Panc1 (cell line): Measurements from ENCODE around the gene NRP1.
A peak's percentile ranks its signal among the peaks of the same experiment; 100 is the strongest.

Experiments used
- CTCF ChIP-seq: fragments of 450-650 bp; IDR thresholded peaks from 2 replicates; pipeline ENCODE4 v1.5.1; 2017; ENCODE audit warnings: mild to moderate bottlenecking
- POLR2AphosphoS5 ChIP-seq: IDR thresholded peaks from 2 replicates; pipeline ENCODE4 v1.6.1; 2012; ENCODE audit warnings: mild to moderate bottlenecking, low read depth, low read length, moderate library complexity
- REST ChIP-seq, 2 experiments: IDR thresholded peaks; 2 replicates each; pipeline ENCODE4 v1.6.1; 2011 to 2012; ENCODE audit warnings: low read depth in 2 of 2, control low read depth in 1 of 2, low read length in 1 of 2, mild to moderate bottlenecking in 1 of 2, moderate library complexity in 1 of 2; ENCODE audit not compliant: insufficient read depth in 1 of 2
- SIN3A ChIP-seq: IDR thresholded peaks from 2 replicates; pipeline ENCODE4 v1.6.1; 2012; ENCODE audit warnings: low read depth, mild to moderate bottlenecking, low read length, moderate library complexity, borderline replicate concordance; ENCODE audit not compliant: insufficient read depth
- TCF7L2 ChIP-seq: IDR thresholded peaks from 2 replicates; pipeline ENCODE4 v1.6.1; 2011; ENCODE audit warnings: mild to moderate bottlenecking, low read depth, low read length, inconsistent platforms

GRCh38 chr10:33132626-33133025 lies 201.8 kb downstream of the NRP1 start:
- TF ChIP-seq CTCF (peak; percentile 58), POLR2AphosphoS5 (no peak), REST (IDR thresholded peaks at IDR 0.05; ENCODE audit: insufficient read depth in 1 of 2, low read depth in 2 of 2, low read length in 1 of 2) (no peak), TCF7L2 (no peak), SIN3A (no peak)
